HCT116 (cell line): ENCODE results near the gene ZFHX3. TPM values are rescaled to one million over a fixed set of nuclear protein-coding genes. Genes with fewer than 3 reads are reported as not detected.

ENCODE experiments used
- ATAC-seq: fragments of 200-7000 bp; cut with Tn5 transposase; 2 replicates; pipeline ENCODE4 v1.9.1; 2020; ENCODE audit warnings: mild to moderate bottlenecking, moderate library complexity
- BruUV-seq: library from RNA; stranded (reverse); fragments of 400-500 nt; replicated peaks from 2 replicates; lab custom pipeline; 2021; lab: Mats Ljungman, UMichigan
- CTCF ChIA-PET: fragments of 300-600 bp; sonication (Branson Sonifier 250); formaldehyde crosslinking; loops from one replicate; lab custom pipeline; 2021; ENCODE audit warnings: antibody characterized with exemption; lab: Charles Lee
- POLR2A ChIA-PET: fragments of 300-600, 350-600 bp; sonication (Branson Sonifier 250); formaldehyde crosslinking; loops from one replicate; lab custom pipeline; 2021; ENCODE audit warnings: antibody characterized with exemption; lab: Charles Lee
- RAD21 ChIA-PET, 2 experiments: fragments of 300-600 bp; sonication (Branson Sonifier 250); formaldehyde crosslinking; loops; one replicate each; lab custom pipeline; 2023; ENCODE audit warnings: low total read pairs in 2 of 2; ENCODE audit not compliant: uncharacterized antibody in 2 of 2, unreplicated experiment in 2 of 2, low non-redundant PET in 1 of 2; lab: Charles Lee
- DNase-seq: peaks from one replicate; pipeline ENCODE4 v3.0.0-alpha.2; 2010; ENCODE audit warnings: low read depth, low spot score
- H2AFZ ChIP-seq: fragments of 200-600 bp; shearing (Covaris generic), sonication (generic); 2 replicates; pipeline ENCODE4 v1.6.1; 2017; ENCODE audit warnings: low read depth, mixed run types, mixed read lengths, antibody characterized with exemption, low read length; ENCODE audit not compliant: poor library complexity, severe bottlenecking
- H3K27ac ChIP-seq: 2 replicates; pipeline ENCODE4 v1.5.1; 2012; ENCODE audit warnings: low read depth, low read length
- H3K27me3 ChIP-seq: fragments of 200-600 bp; sonication (generic); 2 replicates; pipeline ENCODE4 v1.6.1; 2016; ENCODE audit warnings: mixed run types, low read length, mixed read lengths; ENCODE audit not compliant: insufficient read depth
- H3K36me3 ChIP-seq, 2 experiments: fragments of 200-500 bp in 1 of 2; fragments of 200-600 bp in 1 of 2; sonication (Bioruptor generic) in 1 of 2; sonication (generic) in 1 of 2; 2 replicates each; pipeline versions ENCODE4 v1.5.1 to v1.6.1; 2014 to 2016; ENCODE audit warnings: low read length in 2 of 2, inconsistent platforms in 1 of 2, mixed read lengths in 1 of 2, mixed run types in 1 of 2; ENCODE audit not compliant: insufficient read depth in 2 of 2, control insufficient read depth in 1 of 2
- H3K4me1 ChIP-seq, 2 experiments: fragments of 200-600 bp in 1 of 2; sonication (generic) in 1 of 2; 2 replicates each; pipeline versions ENCODE4 v1.5.1 to v1.6.1; 2012 to 2017; ENCODE audit warnings: low read length in 2 of 2, inconsistent platforms in 1 of 2, mild to moderate bottlenecking in 1 of 2, mixed read lengths in 1 of 2, mixed run types in 1 of 2, moderate library complexity in 1 of 2; ENCODE audit not compliant: insufficient read depth in 2 of 2, control insufficient read depth in 1 of 2
- H3K4me2 ChIP-seq: fragments of 200-600 bp; sonication (generic); 2 replicates; pipeline ENCODE4 v1.6.1; 2017; ENCODE audit warnings: mixed run types, low read length, mixed read lengths
- H3K4me3 ChIP-seq, 2 experiments: fragments of 200-600 bp in 1 of 2; sonication (generic) in 1 of 2; replicated peaks in 1 of 2; 2 replicates each; pipeline ENCODE4 v1.5.1; 2011 to 2016; ENCODE audit warnings: low read length in 2 of 2, control low read depth in 1 of 2, low read depth in 1 of 2, mild to moderate bottlenecking in 1 of 2, mixed read lengths in 1 of 2, mixed run types in 1 of 2
- H3K79me2 ChIP-seq: fragments of 200-600 bp; sonication (generic); 2 replicates; pipeline ENCODE4 v1.6.1; 2017; ENCODE audit warnings: mild to moderate bottlenecking, mixed run types, low read length, moderate library complexity, mixed read lengths; ENCODE audit not compliant: insufficient read depth
- H3K9ac ChIP-seq: fragments of 200-600 bp; sonication (generic); 2 replicates; pipeline ENCODE4 v1.6.1; 2016; ENCODE audit warnings: low read length, mixed read lengths
- H3K9me2 ChIP-seq: fragments of 200-600 bp; sonication (generic), shearing (Covaris generic); 2 replicates; pipeline ENCODE4 v1.6.1; 2017; ENCODE audit warnings: mixed run types, mild to moderate bottlenecking, moderate library complexity; ENCODE audit not compliant: insufficient read depth
- H3K9me3 ChIP-seq, 2 experiments: fragments of 200-500 bp in 1 of 2; fragments of 200-600 bp in 1 of 2; sonication (Bioruptor generic) in 1 of 2; sonication (generic) in 1 of 2; 2 replicates each; pipeline ENCODE4 v1.6.1; 2014 to 2017; ENCODE audit warnings: low read length in 2 of 2, mixed read lengths in 2 of 2, inconsistent platforms in 1 of 2, low read depth in 1 of 2, mild to moderate bottlenecking in 1 of 2, mixed run types in 1 of 2, moderate library complexity in 1 of 2; ENCODE audit not compliant: control insufficient read depth in 1 of 2, insufficient read depth in 1 of 2
- H4K20me1 ChIP-seq: fragments of 200-600 bp; sonication (generic), shearing (Covaris generic); 2 replicates; pipeline ENCODE4 v1.6.1; 2017; ENCODE audit warnings: mixed run types, mild to moderate bottlenecking, moderate library complexity; ENCODE audit not compliant: insufficient read depth
- ATF3 ChIP-seq: IDR thresholded peaks from 2 replicates; pipeline ENCODE4 v1.6.1; 2012
- CTCF ChIP-seq, 3 experiments: fragments of 200-600 bp in 1 of 3; sonication (generic) in 1 of 3; IDR thresholded peaks in 2 of 3; conservative IDR thresholded peaks in 1 of 3; 2 replicates each; pipeline ENCODE4 v1.5.1; 2012 to 2017; ENCODE audit warnings: low read depth in 2 of 3, low read length in 2 of 3, antibody characterized with exemption in 1 of 3, borderline replicate concordance in 1 of 3, control low read depth in 1 of 3, mild to moderate bottlenecking in 1 of 3, mixed read lengths in 1 of 3, mixed run types in 1 of 3, moderate library complexity in 1 of 3; ENCODE audit not compliant: insufficient read depth in 1 of 3
- EGR1 ChIP-seq: IDR thresholded peaks from 2 replicates; pipeline ENCODE4 v1.6.1; 2012; ENCODE audit warnings: low read depth
- ELF1 ChIP-seq: IDR thresholded peaks from 2 replicates; pipeline ENCODE4 v1.6.1; 2012; ENCODE audit warnings: low read depth, borderline replicate concordance
- EZH2 ChIP-seq: fragments of 200-600 bp; sonication (generic); IDR thresholded peaks from 2 replicates; pipeline ENCODE4 v1.6.1; 2017; ENCODE audit warnings: antibody characterized with exemption, mixed run types
- EZH2phosphoT487 ChIP-seq: fragments of 200-600 bp; IDR thresholded peaks from 2 replicates; pipeline ENCODE4 v1.6.1; 2018; ENCODE audit warnings: antibody characterized with exemption, borderline replicate concordance
- FOSL1 ChIP-seq: IDR thresholded peaks from 2 replicates; pipeline ENCODE4 v1.6.1; 2012; ENCODE audit warnings: low read depth
- JUND ChIP-seq: IDR thresholded peaks from 2 replicates; pipeline ENCODE4 v1.6.1; 2012
- MAX ChIP-seq: IDR thresholded peaks from 2 replicates; pipeline ENCODE4 v1.6.1; 2012
- POLR2AphosphoS5 ChIP-seq: IDR thresholded peaks from 2 replicates; pipeline ENCODE4 v1.6.1; 2011; ENCODE audit warnings: mild to moderate bottlenecking, low read depth, low read length, moderate library complexity
- RAD21 ChIP-seq: IDR thresholded peaks from 2 replicates; pipeline ENCODE4 v1.6.1; 2012; ENCODE audit warnings: low read depth, mild to moderate bottlenecking
- REST ChIP-seq: IDR thresholded peaks from 2 replicates; pipeline ENCODE4 v1.6.1; 2012; ENCODE audit warnings: low read depth
- SIN3A ChIP-seq: IDR thresholded peaks from 2 replicates; pipeline ENCODE4 v1.6.1; 2012; ENCODE audit warnings: low read depth
- TCF7L2 ChIP-seq: IDR thresholded peaks from 2 replicates; pipeline ENCODE4 v1.7.0; 2011; ENCODE audit warnings: borderline replicate concordance, inconsistent platforms; ENCODE audit not compliant: insufficient read depth, insufficient read length; ENCODE audit errors: extremely low read depth
- YY1 ChIP-seq: IDR thresholded peaks from 2 replicates; pipeline ENCODE4 v1.6.1; 2011; ENCODE audit warnings: low read length, low read depth, moderate library complexity, mild to moderate bottlenecking; ENCODE audit not compliant: insufficient replicate concordance; ENCODE audit errors: extremely low read depth
- ZBTB33 ChIP-seq: IDR thresholded peaks from 2 replicates; pipeline ENCODE4 v1.6.1; 2011; ENCODE audit warnings: mild to moderate bottlenecking, low read length, moderate library complexity; ENCODE audit not compliant: insufficient replicate concordance; ENCODE audit errors: extremely low read depth
- intact Hi-C: fragments of 100-400 bp; cut with micrococcal nuclease; formaldehyde crosslinking; loops from 2 replicates; pipeline ENCODE4 v1.10.0; 2022
- total RNA-seq: library from RNA; stranded (reverse); gene quantifications from one replicate; pipeline ENCODE4 v1.2.1, GENCODE V29; 2021; ENCODE audit not compliant: unreplicated experiment

Gene ZFHX3
- total RNA-seq, 1 experiment from 2014 or later, result 6.3 TPM

GRCh38 chr16:73031984-73032383 is 15.9 kb downstream of the ZFHX3 start (continued):
- TF ChIP-seq ATF3, result no peak
- no peak for TF ChIP-seq POLR2AphosphoS5
- TF ChIP-seq EGR1, result no peak
- TF ChIP-seq ZBTB33, result no peak
- TF ChIP-seq, all 23 proteins: peak for 0

GRCh38 chr16:73031155-73031866 is 16.6 kb downstream of the ZFHX3 start:
- ChIA-PET POLR2A (no interaction called here), RAD21 (no interaction called here), CTCF (interaction anchor here (1.7 kb wide), 1 partner anchor 165 kb away, joined by 5 read pairs; no protein-coding TSS in a partner anchor)
- no peak for DNase-seq
- H3K9me3 ChIP-seq, result no peaks in the 10 kb centered on the region
- H3K27me3 ChIP-seq, result no peaks in the 10 kb centered on the region
- no peak overlapping the region for H3K27ac ChIP-seq
- ATAC-seq, result peak; percentile 67; the same call in 1 of the 2 replicates
- H3K9ac ChIP-seq, result no peak overlapping the region
- H3K4me1 ChIP-seq, result peaks cover 13 to 28% of the 10 kb centered on the region in 2 experiments
- no peak overlapping the region for H2AFZ ChIP-seq
- H3K4me2 ChIP-seq, result no peak overlapping the region
- H3K36me3 ChIP-seq, result no peaks in the 10 kb centered on the region
- H4K20me1 ChIP-seq, result no peaks in the 10 kb centered on the region
- intact Hi-C loops, result no loop called here
- H3K4me3 ChIP-seq, result no peak overlapping the region
- H3K79me2 ChIP-seq, result peaks cover 35% of the 10 kb centered on the region
- no peaks in the 10 kb centered on the region for H3K9me2 ChIP-seq
- no TSS peak for BruUV-seq
- TF ChIP-seq MAX (no peak), YY1 (no peak), EZH2 (no peak), ELF1 (no peak), TCF7L2 (no peak), REST (no peak), FOSL1 (no peak), EZH2phosphoT487 (no peak), RAD21 (peak; percentile 54), JUND (no peak), SIN3A (no peak), POLR2AphosphoS5 (no peak), CTCF (IDR thresholded peaks at IDR 0.05 in 2 of 3, conservative IDR thresholded peaks at IDR 0.05 in 1 of 3; ENCODE audit: borderline replicate concordance in 1 of 3, insufficient read depth in 1 of 3, low read depth in 2 of 3, low read length in 2 of 3) (peak; percentile 27 to 48 (median 47); a peak in 4 of 6 replicates)
